HG03521 (cell line): ENCODE measurements around the gene POU4F2.

ENCODE experiments used
- ATAC-seq: cut with Tn5 transposase; IDR thresholded peaks from one replicate; pipeline ENCODE4 v1.9.1; 2021; ENCODE audit warnings: mild to moderate bottlenecking, moderate library complexity; ENCODE audit not compliant: unreplicated experiment

Gene POU4F2, protein sequence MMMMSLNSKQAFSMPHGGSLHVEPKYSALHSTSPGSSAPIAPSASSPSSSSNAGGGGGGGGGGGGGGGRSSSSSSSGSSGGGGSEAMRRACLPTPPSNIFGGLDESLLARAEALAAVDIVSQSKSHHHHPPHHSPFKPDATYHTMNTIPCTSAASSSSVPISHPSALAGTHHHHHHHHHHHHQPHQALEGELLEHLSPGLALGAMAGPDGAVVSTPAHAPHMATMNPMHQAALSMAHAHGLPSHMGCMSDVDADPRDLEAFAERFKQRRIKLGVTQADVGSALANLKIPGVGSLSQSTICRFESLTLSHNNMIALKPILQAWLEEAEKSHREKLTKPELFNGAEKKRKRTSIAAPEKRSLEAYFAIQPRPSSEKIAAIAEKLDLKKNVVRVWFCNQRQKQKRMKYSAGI

GRCh38 chr4:146638786-146639505 is at the start of gene POU4F2:
Gene POU4F2 (plus strand): TSS chr4:146638893. CDS start chr4:146639141, 248 bp downstream.
- no peak for ATAC-seq

DNA sequence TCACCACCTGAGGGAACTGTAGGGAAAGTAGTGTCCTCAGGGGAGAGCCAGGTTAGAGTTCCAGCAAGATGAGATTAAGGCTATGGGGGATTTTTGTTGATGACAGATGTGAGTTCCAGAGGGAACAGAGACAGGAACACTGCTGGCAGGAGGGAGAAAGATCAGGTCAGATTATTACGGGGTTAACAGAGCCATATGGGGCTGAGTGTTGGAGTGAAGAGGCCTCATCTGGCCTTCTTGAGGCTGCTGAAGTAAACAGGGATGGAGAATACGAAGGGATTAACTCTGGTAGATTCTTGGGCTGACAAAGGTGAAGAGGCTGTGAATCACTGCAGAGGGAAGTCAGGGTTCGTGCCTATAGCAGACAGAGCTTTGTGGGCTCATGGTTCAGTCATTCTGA is 47.9 kb upstream of the POU4F2 start:
- ATAC-seq = no peak

- no peak for ATAC-seq
Observed at GRCh38 chr4:146592019-146592418, 46.7 kb upstream of the POU4F2 start.

DNA sequence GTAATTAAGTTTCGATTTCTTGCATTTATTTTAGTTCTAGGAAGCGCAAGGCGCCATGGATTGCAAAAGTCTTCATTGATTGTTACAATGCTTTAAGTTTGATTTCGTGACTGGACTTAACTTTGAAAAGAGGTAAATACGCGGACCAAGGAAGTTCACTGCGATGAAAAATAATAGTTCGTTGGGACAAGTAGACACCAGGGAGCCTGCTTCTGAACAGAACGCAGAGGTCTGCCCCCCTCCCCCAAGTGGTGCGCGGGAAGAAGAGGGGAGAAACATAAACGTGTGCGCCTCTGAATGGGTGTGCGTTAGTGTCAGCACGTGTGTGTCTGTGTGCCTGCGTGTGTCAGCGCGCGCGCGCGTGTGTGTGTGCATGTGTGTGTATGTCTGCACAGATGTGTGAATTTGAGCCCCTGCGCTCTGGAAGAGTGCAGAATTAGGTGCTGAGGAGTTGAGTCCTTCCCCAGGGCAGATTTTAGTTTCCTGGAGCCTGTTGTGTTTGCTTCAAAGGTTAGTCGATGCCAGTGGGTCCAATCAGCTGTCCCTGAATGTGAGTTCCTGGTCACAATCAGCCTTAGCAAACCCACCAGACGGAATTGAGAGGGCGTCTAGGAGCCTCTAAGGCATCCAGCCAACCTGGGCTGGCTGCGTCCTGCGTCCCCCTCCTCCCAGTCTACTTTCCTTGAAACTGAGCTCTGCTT is 5.8 kb upstream of the POU4F2 start:
- ATAC-seq = no peak

DNA sequence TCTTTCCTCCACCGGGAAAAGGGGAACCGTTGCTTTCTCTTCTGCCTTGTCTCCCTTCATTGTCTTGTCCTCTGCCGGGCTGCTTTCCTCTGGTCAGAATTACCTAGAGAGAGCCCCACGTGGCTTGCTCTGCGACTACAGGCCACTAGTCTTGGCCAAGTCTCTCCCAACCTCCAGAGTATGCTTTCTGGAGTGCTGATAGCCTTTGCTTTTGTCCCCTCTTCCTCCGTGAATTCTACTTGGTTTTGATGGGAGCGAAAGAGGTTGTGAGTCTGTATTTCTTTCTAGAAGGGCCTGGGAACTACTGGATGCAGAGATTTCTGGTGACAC is 5.3 kb upstream of the POU4F2 start:
- no peak for ATAC-seq

DNA sequence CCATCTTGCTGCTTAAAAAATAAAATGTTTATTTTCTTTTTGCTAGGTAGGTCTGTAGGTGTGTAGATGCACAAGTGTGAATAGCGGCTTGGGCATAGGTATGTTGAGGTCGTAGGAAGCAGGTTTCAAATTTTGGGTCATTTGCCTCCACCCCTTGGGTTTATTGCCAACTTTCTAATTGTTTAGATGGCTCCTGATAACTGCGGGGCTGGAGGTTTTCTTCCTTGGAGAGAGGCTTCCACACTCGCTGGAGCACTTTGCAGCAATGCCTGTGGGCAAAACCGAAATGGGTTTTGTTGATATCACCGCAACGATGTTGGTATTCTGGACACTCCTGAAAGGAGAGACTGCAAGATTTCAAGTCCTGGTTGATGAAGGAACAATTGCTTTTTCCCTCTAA is 3.9 kb upstream of the POU4F2 start:
- ATAC-seq = no peak

DNA sequence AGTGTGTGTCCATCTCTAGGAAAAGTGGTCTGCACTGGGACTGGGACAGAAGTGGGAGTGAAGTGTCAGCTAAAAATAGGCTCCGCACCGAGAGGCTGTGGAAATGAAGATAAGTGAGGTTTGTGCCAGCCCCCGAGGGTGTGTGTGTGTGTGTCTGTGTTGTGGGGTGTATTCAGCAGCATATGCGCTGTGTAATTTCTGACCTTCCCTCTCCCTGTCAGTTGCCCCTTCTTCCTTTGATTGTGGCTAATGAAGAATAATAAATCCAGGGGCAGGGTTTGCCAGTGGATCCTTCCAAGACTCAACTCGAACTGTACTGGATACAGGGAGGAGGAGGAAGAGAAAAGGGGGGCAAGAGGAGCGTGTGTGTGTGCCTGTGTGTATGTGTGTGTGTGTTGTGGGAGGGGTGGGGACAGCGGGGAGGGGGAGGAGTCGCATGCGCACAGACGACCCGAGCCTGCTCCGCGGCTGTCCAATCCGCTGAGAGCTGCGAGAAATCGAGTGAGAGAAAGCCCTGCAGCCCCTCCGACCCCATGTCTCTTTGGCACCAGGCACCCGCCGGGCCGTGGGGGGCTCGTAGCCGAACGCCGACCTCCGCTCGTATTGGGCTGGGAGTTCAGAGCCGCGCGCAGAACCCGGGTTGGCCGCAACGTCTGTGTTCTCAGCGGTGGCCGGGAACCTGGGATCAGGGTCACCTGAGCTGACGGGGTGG is 916 bp upstream of the POU4F2 start:
- no peak for ATAC-seq

GRCh38 chr4:146638333-146638785 is 334 bp upstream of the POU4F2 start:
- ATAC-seq = no peak

DNA sequence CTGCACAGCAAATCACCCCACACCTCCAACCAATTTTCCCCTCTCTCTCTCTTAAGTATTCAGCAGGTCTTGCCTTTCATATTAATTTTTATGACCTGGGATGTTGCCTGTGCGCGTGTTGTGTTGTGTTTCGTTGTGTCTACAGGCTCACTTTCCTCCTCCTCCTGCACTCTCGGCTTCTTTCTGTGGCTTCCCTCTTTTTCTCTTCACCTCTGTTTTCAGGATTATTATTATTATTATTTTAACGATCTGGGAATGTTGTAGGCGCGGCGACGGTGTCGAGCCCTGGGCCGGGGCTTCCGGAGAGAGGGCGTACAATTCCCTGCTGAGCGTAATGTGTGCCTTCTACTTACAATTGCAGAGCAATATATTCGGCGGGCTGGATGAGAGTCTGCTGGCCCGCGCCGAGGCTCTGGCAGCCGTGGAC is 826 bp downstream of the POU4F2 start:
- ATAC-seq = no peak

DNA sequence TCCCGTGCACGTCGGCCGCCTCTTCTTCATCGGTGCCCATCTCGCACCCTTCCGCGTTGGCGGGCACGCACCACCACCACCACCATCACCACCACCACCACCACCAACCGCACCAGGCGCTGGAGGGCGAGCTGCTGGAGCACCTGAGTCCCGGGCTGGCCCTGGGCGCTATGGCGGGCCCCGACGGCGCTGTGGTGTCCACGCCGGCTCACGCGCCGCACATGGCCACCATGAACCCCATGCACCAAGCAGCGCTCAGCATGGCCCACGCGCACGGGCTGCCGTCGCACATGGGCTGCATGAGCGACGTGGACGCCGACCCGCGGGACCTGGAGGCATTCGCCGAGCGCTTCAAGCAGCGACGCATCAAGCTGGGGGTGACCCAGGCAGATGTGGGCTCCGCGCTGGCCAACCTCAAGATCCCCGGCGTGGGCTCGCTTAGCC is 1.4 kb downstream of the POU4F2 start:
- no peak for ATAC-seq

GRCh38 chr4:146640465-146641061 is 1.9 kb downstream of the POU4F2 start:
- ATAC-seq = no peak

DNA sequence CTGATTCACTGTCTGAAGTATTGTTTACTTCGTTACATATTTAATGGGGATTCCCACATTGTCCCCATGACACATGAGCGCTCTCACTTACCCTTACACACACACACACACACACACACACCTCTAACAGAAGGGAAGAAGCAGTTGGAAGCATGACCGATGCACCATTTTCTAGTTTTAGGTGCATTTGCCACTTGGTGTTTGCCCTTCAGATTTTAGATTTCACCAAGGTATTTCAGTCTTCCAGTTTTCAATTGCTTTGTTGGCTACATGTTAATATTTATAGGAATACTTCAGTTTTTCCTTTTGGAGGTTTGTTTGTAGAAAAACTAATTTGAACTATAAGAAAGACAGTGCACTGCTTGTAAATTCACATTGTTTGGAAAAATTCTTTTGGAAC is 3.1 kb downstream of the POU4F2 start:
- no peak for ATAC-seq

DNA sequence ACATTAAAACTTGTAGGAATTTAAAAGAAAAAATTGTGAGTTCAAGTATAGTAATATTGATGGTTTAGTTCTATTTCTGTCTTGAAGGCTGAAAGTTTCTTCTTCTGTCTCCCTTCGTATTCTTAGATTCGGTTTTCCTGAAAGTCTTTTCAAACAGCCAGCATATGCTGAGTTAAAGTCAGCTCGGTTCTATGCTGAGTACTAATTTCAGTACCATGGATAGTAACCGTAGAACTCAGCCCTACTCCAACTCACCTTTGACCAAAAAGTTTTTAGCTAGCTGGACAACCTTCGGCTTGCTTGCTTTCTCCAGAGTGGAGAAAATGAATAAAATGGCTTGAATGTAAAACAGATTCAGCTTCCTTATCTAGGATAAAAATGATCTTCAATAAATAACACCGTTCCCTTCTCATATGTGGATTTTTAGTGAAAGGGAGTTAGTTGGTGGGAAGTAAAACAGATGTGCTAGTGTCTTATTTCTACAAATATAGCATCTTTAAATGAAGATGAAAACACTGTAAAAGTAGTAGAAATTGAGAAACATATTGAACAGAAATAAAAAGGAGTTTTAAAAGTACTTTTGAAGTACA is 5.2 kb downstream of the POU4F2 start:
- no peak for ATAC-seq

DNA sequence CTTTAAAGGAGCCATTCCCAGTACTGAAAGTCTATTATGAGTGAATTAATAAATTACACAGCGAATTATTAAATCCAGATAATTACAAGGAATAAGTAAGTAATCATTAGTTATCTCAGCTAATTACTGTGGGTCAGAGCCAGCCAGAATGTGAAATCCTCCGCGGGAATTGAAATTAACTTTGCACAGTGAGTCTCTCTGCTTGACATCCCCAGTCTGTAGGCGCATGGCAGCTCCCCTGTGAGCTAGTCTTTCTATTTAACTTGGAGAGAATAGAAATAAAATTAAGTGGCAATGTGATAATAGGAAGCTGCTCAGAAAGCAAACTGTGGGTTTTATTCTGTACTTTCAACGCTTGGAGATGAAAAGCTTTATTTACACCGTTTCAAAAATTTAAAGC is 7.2 kb downstream of the POU4F2 start:
- no peak for ATAC-seq

DNA sequence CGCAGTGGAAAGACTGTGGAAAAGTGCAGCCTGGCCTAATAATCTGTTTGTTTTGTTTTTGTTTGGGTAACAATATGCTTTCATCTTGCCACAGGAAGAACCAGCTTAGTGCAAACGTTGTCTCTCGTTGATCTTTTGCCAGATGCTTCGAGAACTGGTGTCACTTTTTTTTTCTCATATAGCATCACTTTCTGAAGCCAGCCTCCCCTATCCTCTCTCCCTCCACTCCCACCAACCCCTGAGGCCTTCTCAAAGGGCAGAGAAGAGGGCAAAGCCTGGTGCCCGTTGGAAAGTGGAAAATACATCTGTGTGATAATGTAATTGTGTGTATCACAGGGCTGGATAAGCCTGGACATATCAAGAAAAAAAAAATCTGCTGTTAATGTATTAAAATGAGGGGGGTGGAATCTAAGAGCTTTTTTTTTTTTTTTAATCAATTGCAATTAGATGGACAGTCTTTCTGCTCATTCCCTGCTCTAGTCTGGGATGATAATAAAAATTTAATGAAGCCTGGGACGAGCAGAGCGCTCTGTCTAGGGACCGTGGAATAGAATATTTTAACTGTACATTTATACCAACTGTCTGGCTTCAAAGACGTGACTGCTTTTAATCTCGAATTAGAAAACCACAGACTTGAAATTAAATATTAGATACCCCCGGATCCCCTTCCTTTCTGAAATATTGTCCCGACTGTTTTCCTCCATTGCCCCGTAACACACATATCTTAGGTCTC is 8.1 kb downstream of the POU4F2 start:
- no peak for ATAC-seq

GRCh38 chr4:146647615-146648460 is 9.1 kb downstream of the POU4F2 start:
- no peak for ATAC-seq

DNA sequence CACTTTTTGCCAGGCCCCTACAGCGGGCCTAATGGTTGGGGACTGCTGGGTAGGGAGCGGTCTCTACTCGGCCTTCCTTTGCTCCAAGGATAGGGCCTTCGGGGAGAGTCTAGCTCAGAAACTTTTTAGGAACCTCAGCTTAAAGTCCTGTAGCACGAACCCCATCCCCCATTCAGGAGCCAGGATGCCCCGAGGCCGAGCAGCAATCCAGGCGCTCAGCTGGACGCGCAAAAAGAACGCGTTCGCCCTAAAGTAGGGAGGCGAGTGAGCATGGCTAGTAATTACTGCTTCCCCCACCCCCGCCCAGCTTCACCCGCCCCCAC is 9.7 kb downstream of the POU4F2 start:
- ATAC-seq = no peak

GRCh38 chr4:146649232-146649631 is 10.5 kb downstream of the POU4F2 start:
- no peak for ATAC-seq

GRCh38 chr4:146650034-146650433 is 11.3 kb downstream of the POU4F2 start:
- no peak for ATAC-seq
